ENCODE results near the gene CYP24A1. TPM values are rescaled to one million over a fixed set of nuclear protein-coding genes. Genes with fewer than 3 reads are reported as not detected.

The CYP24A1 gene
- total and polyA plus RNA-seq, 2 of the 8 experiments (the other 6 are each of a cell fraction or from before 2014, with no cell fraction given): not detected

DNA sequence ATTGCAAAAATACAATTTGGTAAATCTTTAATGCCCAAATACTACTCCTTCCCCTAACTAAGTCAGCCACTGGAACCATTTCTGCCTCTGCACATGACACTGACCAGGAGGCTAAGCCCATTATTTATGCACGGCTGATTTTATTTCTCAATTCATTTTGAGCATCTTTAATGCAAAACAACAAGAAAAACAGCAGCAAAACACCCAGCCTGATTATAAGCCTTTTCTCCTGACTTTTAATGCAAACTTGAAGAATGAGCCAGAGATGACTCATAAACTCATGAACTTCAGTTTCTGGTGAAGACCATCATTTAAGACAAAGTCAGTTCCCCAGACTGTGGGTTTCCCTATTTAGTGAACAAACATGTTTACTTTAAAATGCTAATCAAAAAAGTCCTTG lies 51.6 kb downstream of the CYP24A1 start:
- no peak overlapping the region for H2AK5ac ChIP-seq (ENCODE audit: low read depth, low read length)
- H4K5ac ChIP-seq (ENCODE audit: insufficient read length, low read depth, low read length): no peak overlapping the region
- H2BK120ac ChIP-seq (replicated peaks; ENCODE audit: low read depth, low read length): no peak overlapping the region
- no peak overlapping the region for H2BK15ac ChIP-seq (ENCODE audit: low read length)
- no peak overlapping the region for H3K27ac ChIP-seq (ENCODE audit: low read depth, low read length)
- DNase-seq (ENCODE audit: low read depth in 1 of 2, low spot score in 2 of 2) (no peak), FAIRE-seq (no peak)
- H3K4me1 ChIP-seq (replicated peaks in 1 of 4; ENCODE audit: control insufficient read depth in 3 of 4, insufficient read depth in 4 of 4, low read length in 3 of 4): peaks cover 0 to 6% (median 2%) of the 10 kb centered on the region in 4 experiments; a peak in 4 of 7 replicates
- no peaks in the 10 kb centered on the region for H3K9me3 ChIP-seq (ENCODE audit: insufficient read depth in 2 of 2, low read depth in 1 of 2, low read length in 1 of 2)
- H3K36me3 ChIP-seq (ENCODE audit: control insufficient read depth in 2 of 4, insufficient read depth in 4 of 4, low read length in 3 of 4): no peaks in the 10 kb centered on the region
- no peak overlapping the region for H4K91ac ChIP-seq (replicated peaks; ENCODE audit: insufficient read length, low read length)
- POLR2A ChIA-PET (ENCODE audit: partially characterized antibody): no interaction called here
- no peak overlapping the region for H3K4me2 ChIP-seq (ENCODE audit: insufficient read depth in 1 of 2, low read depth in 2 of 2, low read length in 2 of 2)
- CTCF ChIA-PET (ENCODE audit: partially characterized antibody): interaction anchor here (0.6 to 1.0 kb wide), 2 partner anchors 19 to 680 kb away, joined by 3 read pairs; no protein-coding TSS in a partner anchor
- H3K27me3 ChIP-seq (replicated peaks in 1 of 4; ENCODE audit: control insufficient read depth in 3 of 4, extremely low read depth in 1 of 4, insufficient read depth in 3 of 4, low read length in 3 of 4): no peaks in the 10 kb centered on the region
- no peaks in the 10 kb centered on the region for H3K23me2 ChIP-seq (ENCODE audit: low read depth, low read length)
- H4K20me1 ChIP-seq (replicated peaks in 1 of 2; ENCODE audit: control insufficient read depth in 1 of 2, insufficient read depth in 2 of 2, low read length in 2 of 2): no peaks in the 10 kb centered on the region
- H3K56ac ChIP-seq (replicated peaks; ENCODE audit: insufficient read length, low read depth, low read length): no peak overlapping the region
- H3K4ac ChIP-seq (replicated peaks; ENCODE audit: insufficient read length, low read depth, low read length): no peak overlapping the region
- H2BK20ac ChIP-seq (ENCODE audit: low read length): no peak overlapping the region
- H3K9ac ChIP-seq (replicated peaks in 1 of 4; ENCODE audit: extremely low read depth in 1 of 4, low read depth in 3 of 4, low read length in 3 of 4): no peak overlapping the region
- no peak overlapping the region for H3K14ac ChIP-seq (ENCODE audit: insufficient read length)
- H2BK12ac ChIP-seq (ENCODE audit: low read depth, low read length): no peak overlapping the region
- no peak overlapping the region for H4K8ac ChIP-seq (ENCODE audit: extremely low read depth, insufficient read depth, low read length)
- no peak overlapping the region for H3K4me3 ChIP-seq (ENCODE audit: extremely low read depth in 1 of 4, insufficient read depth in 2 of 4, low read depth in 3 of 4, low read length in 4 of 4)
- no peak overlapping the region for H3K23ac ChIP-seq (ENCODE audit: insufficient read length)
- 92% methylated on average over 1 of the region's 1 CpG; no CpG with 5 or more reads in 1 of the 2 experiments for WGBS, 2 experiments (ENCODE audit: extremely low coverage in 1 of 2, insufficient coverage in 1 of 2, insufficient read length in 1 of 2, insufficient replicate concordance in 2 of 2, low coverage in 1 of 2, low lambda C conversion rate in 2 of 2, missing lambda C conversion rate in 1 of 2)
- H2BK5ac ChIP-seq (ENCODE audit: low read depth, low read length): no peak overlapping the region
- H2AFZ ChIP-seq (ENCODE audit: low read length): no peak overlapping the region
- no peak overlapping the region for H3K18ac ChIP-seq (ENCODE audit: extremely low read depth, low read length)
- no peaks in the 10 kb centered on the region for H3K79me2 ChIP-seq (ENCODE audit: control insufficient read depth in 1 of 2, insufficient read depth in 2 of 2, low read length in 2 of 2)
- no peaks in the 10 kb centered on the region for H3K79me1 ChIP-seq (ENCODE audit: low read depth, low read length)
- no peak for TF ChIP-seq RFX5 (IDR thresholded peaks at IDR 0.05; ENCODE audit: borderline replicate concordance, low read depth, low read length)
- TF ChIP-seq JUND (IDR thresholded peaks at IDR 0.05; ENCODE audit: low read length): no peak
- TF ChIP-seq ZNF274 (IDR thresholded peaks at IDR 0.05; ENCODE audit: borderline replicate concordance, extremely low read depth, low read length): no peak
- no peak for TF ChIP-seq RAD21 (IDR thresholded peaks at IDR 0.05 in 1 of 2, conservative IDR thresholded peaks at IDR 0.05 in 1 of 2; ENCODE audit: low read depth in 2 of 2, low read length in 2 of 2)
- TF ChIP-seq KDM1A (IDR thresholded peaks at IDR 0.05; ENCODE audit: borderline replicate concordance, low read length): no peak
- TF ChIP-seq, protein P1, sequence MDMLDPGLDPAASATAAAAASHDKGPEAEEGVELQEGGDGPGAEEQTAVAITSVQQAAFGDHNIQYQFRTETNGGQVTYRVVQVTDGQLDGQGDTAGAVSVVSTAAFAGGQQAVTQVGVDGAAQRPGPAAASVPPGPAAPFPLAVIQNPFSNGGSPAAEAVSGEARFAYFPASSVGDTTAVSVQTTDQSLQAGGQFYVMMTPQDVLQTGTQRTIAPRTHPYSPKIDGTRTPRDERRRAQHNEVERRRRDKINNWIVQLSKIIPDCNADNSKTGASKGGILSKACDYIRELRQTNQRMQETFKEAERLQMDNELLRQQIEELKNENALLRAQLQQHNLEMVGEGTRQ (IDR thresholded peaks at IDR 0.05; ENCODE audit: low read length): no peak
- no peak for TF ChIP-seq RXRA (IDR thresholded peaks at IDR 0.05; ENCODE audit: insufficient read depth, low read depth, low read length)
- no peak for TF ChIP-seq PHF8 (conservative IDR thresholded peaks at IDR 0.05; ENCODE audit: low read depth, low read length)
- TF ChIP-seq POLR2AphosphoS5 (IDR thresholded peaks at IDR 0.05; ENCODE audit: low read depth, low read length): no peak
